ENCODE data around the gene CPLX1.

The CPLX1 gene

DNA sequence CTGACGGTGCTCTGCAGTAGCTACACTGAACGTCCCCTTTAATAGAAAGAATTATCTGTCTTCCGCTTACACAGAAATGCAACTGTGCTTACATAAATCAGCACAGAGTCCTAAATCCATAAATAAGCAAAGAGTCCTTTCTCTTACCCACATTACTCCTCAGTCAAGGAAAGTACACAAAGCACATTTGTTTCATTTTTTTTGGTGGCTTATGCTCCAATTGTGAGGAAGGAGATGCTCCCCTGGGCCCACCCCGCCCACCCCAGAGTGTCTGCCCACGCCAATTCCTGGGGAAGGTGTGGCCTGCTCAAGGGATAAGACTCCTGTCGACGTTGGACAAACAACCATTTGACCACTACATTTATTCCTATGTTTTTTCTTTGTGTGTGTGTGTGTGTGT is 53.8 kb downstream of the CPLX1 start:
- TF ChIP-seq CREB1 (IDR thresholded peaks at IDR 0.05; ENCODE audit: low read depth) (no peak), FOXM1 (IDR thresholded peaks at IDR 0.05; ENCODE audit: borderline replicate concordance, low read depth) (no peak), TCF12 (IDR thresholded peaks at IDR 0.05; ENCODE audit: low read depth) (no peak)

DNA sequence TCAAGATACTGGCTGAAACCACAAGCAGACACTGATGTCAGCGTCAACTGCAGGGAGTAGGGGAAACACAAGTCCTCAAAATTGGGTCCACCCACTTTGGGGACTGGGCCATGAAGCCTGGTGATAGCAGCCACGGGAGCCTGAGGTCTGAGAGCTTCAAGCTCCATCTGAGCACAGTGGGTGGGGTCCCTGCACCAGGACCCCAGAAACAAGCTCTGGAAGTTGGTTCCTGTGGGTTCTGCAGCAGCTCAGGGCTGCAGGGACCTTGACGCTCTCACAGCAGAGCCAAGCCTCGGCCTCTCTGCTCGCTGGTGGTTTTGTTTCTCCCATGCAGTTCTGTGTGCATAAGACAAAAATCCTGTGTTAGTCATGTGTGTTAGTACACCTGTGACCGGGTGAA is 54.5 kb downstream of the CPLX1 start:
- TF ChIP-seq NFIC (IDR thresholded peaks at IDR 0.05), result no peak
- no peak for TF ChIP-seq TAF1 (IDR thresholded peaks at IDR 0.05; ENCODE audit: low read depth)
- TF ChIP-seq RAD21 (IDR thresholded peaks at IDR 0.05; ENCODE audit: low read depth), result no peak
- TF ChIP-seq, protein P1, sequence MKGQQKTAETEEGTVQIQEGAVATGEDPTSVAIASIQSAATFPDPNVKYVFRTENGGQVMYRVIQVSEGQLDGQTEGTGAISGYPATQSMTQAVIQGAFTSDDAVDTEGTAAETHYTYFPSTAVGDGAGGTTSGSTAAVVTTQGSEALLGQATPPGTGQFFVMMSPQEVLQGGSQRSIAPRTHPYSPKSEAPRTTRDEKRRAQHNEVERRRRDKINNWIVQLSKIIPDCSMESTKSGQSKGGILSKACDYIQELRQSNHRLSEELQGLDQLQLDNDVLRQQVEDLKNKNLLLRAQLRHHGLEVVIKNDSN (IDR thresholded peaks at IDR 0.05), result no peak
- no peak for TF ChIP-seq ZBTB7A (IDR thresholded peaks at IDR 0.05; ENCODE audit: low read depth)
- no peak for TF ChIP-seq YY1 (IDR thresholded peaks at IDR 0.05; ENCODE audit: low read depth)
- TF ChIP-seq EGR1 (IDR thresholded peaks at IDR 0.05), result no peak
- TF ChIP-seq, protein P2, sequence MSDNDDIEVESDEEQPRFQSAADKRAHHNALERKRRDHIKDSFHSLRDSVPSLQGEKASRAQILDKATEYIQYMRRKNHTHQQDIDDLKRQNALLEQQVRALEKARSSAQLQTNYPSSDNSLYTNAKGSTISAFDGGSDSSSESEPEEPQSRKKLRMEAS (IDR thresholded peaks at IDR 0.05), result no peak
- TF ChIP-seq EP300 (IDR thresholded peaks at IDR 0.05; ENCODE audit: borderline replicate concordance), result no peak

DNA sequence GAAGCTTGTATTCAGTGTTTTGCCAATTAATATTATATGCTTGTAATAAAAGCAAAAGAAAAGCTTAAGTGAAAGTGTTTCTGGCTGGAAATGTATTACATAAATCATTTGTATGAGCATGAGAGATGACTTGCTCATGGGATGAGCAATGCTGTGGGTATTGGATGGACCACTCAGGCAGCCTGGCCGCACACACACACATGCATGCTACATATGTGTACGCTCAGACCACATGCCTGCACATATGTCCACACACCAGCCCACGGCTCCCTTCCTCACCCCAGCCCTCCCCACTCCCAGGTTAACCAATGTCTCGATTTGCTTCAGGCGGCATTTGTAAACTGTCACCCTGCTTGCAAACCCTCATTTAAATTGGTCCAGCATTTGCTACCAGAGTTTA is 55.9 kb downstream of the CPLX1 start:
- TF ChIP-seq, protein P2 (IDR thresholded peaks at IDR 0.05), result no peak
- TF ChIP-seq FOXM1 (IDR thresholded peaks at IDR 0.05; ENCODE audit: borderline replicate concordance, low read depth), result no peak
- TF ChIP-seq, protein P3, sequence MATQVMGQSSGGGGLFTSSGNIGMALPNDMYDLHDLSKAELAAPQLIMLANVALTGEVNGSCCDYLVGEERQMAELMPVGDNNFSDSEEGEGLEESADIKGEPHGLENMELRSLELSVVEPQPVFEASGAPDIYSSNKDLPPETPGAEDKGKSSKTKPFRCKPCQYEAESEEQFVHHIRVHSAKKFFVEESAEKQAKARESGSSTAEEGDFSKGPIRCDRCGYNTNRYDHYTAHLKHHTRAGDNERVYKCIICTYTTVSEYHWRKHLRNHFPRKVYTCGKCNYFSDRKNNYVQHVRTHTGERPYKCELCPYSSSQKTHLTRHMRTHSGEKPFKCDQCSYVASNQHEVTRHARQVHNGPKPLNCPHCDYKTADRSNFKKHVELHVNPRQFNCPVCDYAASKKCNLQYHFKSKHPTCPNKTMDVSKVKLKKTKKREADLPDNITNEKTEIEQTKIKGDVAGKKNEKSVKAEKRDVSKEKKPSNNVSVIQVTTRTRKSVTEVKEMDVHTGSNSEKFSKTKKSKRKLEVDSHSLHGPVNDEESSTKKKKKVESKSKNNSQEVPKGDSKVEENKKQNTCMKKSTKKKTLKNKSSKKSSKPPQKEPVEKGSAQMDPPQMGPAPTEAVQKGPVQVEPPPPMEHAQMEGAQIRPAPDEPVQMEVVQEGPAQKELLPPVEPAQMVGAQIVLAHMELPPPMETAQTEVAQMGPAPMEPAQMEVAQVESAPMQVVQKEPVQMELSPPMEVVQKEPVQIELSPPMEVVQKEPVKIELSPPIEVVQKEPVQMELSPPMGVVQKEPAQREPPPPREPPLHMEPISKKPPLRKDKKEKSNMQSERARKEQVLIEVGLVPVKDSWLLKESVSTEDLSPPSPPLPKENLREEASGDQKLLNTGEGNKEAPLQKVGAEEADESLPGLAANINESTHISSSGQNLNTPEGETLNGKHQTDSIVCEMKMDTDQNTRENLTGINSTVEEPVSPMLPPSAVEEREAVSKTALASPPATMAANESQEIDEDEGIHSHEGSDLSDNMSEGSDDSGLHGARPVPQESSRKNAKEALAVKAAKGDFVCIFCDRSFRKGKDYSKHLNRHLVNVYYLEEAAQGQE (IDR thresholded peaks at IDR 0.05; ENCODE audit: low read depth), result no peak
- TF ChIP-seq EGR1 (IDR thresholded peaks at IDR 0.05), result no peak
- TF ChIP-seq ZBTB7A (IDR thresholded peaks at IDR 0.05; ENCODE audit: low read depth), result no peak
- no peak for TF ChIP-seq EP300 (IDR thresholded peaks at IDR 0.05; ENCODE audit: borderline replicate concordance)
- no peak for TF ChIP-seq NFIC (IDR thresholded peaks at IDR 0.05)
- TF ChIP-seq TCF12 (IDR thresholded peaks at IDR 0.05; ENCODE audit: low read depth), result no peak
- no peak for TF ChIP-seq YY1 (IDR thresholded peaks at IDR 0.05; ENCODE audit: low read depth)
- TF ChIP-seq CEBPB (IDR thresholded peaks at IDR 0.05), result no peak
- TF ChIP-seq, protein P1 (IDR thresholded peaks at IDR 0.05), result no peak
- TF ChIP-seq TAF1 (IDR thresholded peaks at IDR 0.05; ENCODE audit: low read depth), result no peak
- TF ChIP-seq TEAD4 (IDR thresholded peaks at IDR 0.05), result no peak
- TF ChIP-seq RAD21 (IDR thresholded peaks at IDR 0.05; ENCODE audit: low read depth), result no peak

DNA sequence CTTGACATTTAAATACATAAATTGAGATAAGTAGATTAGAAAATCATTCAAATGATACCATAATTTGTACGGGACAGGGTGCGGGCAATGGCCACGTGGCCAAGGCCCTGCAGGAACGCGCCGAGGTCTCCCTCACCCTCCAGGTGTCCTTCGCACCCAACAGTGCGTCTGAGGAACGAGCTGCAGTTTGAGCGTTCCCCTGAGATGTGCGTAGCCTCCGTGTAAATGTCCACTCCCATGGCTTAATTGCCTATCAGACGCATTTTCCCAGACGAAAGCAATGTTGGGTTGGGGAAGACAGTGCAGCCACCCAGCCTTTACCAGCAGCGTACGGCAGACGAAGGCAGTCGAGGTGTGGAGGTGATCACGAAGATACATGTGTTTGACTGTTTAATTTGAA is 56.4 kb downstream of the CPLX1 start:
- no peak for TF ChIP-seq NFIC (IDR thresholded peaks at IDR 0.05)

DNA sequence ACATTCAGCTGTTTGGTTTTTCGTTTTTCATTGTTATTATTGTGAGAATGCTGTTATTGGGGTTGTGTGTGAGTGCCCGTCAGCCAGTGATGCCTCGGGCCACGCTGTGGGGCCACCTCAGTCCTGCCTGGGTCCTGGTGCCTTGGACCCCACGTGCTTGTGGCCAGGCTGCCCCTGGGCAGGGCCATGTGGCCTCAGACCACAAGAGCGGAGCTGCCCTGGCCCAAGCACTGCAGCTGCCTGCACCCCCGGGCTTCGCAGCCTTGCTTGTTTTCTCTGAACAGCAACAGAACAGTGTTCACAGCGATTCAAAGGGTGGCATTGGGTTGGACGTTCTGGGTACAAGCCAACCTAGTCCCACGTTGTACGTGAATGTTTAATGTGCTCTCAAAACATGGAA is 56.9 kb downstream of the CPLX1 start:
- no peak for TF ChIP-seq TCF12 (IDR thresholded peaks at IDR 0.05; ENCODE audit: low read depth)
- no peak for TF ChIP-seq EGR1 (IDR thresholded peaks at IDR 0.05)
- no peak for TF ChIP-seq CEBPB (IDR thresholded peaks at IDR 0.05)
- TF ChIP-seq, protein P3 (IDR thresholded peaks at IDR 0.05; ENCODE audit: low read depth), result no peak
- TF ChIP-seq YY1 (IDR thresholded peaks at IDR 0.05; ENCODE audit: low read depth), result no peak
- no peak for TF ChIP-seq ZBTB7A (IDR thresholded peaks at IDR 0.05; ENCODE audit: low read depth)
- no peak for TF ChIP-seq FOXM1 (IDR thresholded peaks at IDR 0.05; ENCODE audit: borderline replicate concordance, low read depth)
- TF ChIP-seq TEAD4 (IDR thresholded peaks at IDR 0.05), result no peak

DNA sequence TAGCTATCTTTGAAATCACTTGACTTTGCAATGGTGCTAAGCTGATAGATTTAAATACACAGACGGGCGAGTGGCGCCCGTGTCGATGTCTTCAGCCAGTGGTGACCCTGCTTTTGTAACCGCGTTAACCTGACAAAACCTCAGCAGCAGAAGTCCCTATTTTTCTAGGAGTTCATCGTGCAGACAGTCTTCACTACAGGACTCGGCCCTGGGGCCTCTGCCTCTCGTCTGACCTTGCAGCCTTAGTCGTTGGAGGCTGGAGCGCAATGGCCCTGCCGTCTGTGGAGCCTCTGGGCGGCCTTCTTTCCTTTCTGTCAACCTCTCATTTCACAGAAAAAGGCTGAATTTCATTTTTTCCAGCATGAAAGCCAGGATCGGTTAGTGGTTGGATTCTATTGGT is 57.9 kb downstream of the CPLX1 start:
- TF ChIP-seq, protein P1 (IDR thresholded peaks at IDR 0.05), result no peak
- TF ChIP-seq, protein P3 (IDR thresholded peaks at IDR 0.05; ENCODE audit: low read depth), result no peak

All from Ishikawa (cell line).